ENCODE data around the gene METTL5. TPM values are rescaled to one million over a fixed set of nuclear protein-coding genes. Genes with fewer than 3 reads are reported as not detected.

The METTL5 gene
- total RNA-seq, 1 donor from 2014 or later, result 36.8 TPM

GRCh38 chr2:169778446-169778845 is 46.3 kb downstream of the METTL5 start:
- peaks cover 3% of the 10 kb centered on the region for H3K27me3 Mint-ChIP-seq (ENCODE audit: unreplicated experiment)
- H3K4me1 Mint-ChIP-seq (ENCODE audit: unreplicated experiment), result peaks cover 14% of the 10 kb centered on the region
- H3K4me3 Mint-ChIP-seq (ENCODE audit: unreplicated experiment), result no peak overlapping the region
- no peak for TF ChIP-seq CTCF (IDR thresholded peaks at IDR 0.05; ENCODE audit: unreplicated experiment)
- H3K36me3 Mint-ChIP-seq (ENCODE audit: low read depth, unreplicated experiment), result no peaks in the 10 kb centered on the region
- DNase-seq (ENCODE audit: low spot score), result no peak
- H3K9me3 Mint-ChIP-seq (ENCODE audit: unreplicated experiment), result no peaks in the 10 kb centered on the region
- no peak overlapping the region for H3K27ac Mint-ChIP-seq (ENCODE audit: unreplicated experiment)

- Mint-ChIP-seq H3K4me1 (ENCODE audit: unreplicated experiment) (peaks cover 14% of the 10 kb centered on the region), H3K27me3 (ENCODE audit: unreplicated experiment) (peaks cover 3% of the 10 kb centered on the region), H3K27ac (ENCODE audit: unreplicated experiment) (no peak overlapping the region), H3K4me3 (ENCODE audit: unreplicated experiment) (no peak overlapping the region), H3K36me3 (ENCODE audit: low read depth, unreplicated experiment) (no peaks in the 10 kb centered on the region), H3K9me3 (ENCODE audit: unreplicated experiment) (no peaks in the 10 kb centered on the region)
- TF ChIP-seq CTCF (IDR thresholded peaks at IDR 0.05; ENCODE audit: unreplicated experiment), result no peak
- no peak for DNase-seq (ENCODE audit: low spot score)
These were observed 48.4 kb downstream of the METTL5 start for GRCh38 chr2:169776252-169776761.

GRCh38 chr2:169775765-169776164 is 48.9 kb downstream of the METTL5 start:
- Mint-ChIP-seq H3K27me3 (ENCODE audit: unreplicated experiment) (peaks cover 3% of the 10 kb centered on the region), H3K4me1 (ENCODE audit: unreplicated experiment) (peaks cover 14% of the 10 kb centered on the region), H3K27ac (ENCODE audit: unreplicated experiment) (no peak overlapping the region), H3K4me3 (ENCODE audit: unreplicated experiment) (no peak overlapping the region), H3K9me3 (ENCODE audit: unreplicated experiment) (no peaks in the 10 kb centered on the region), H3K36me3 (ENCODE audit: low read depth, unreplicated experiment) (no peaks in the 10 kb centered on the region)
- TF ChIP-seq CTCF (IDR thresholded peaks at IDR 0.05; ENCODE audit: unreplicated experiment), result no peak
- DNase-seq (ENCODE audit: low spot score), result no peak

GRCh38 chr2:169775354-169775753 is 49.4 kb downstream of the METTL5 start:
- Mint-ChIP-seq H3K4me3 (ENCODE audit: unreplicated experiment) (no peak overlapping the region), H3K9me3 (ENCODE audit: unreplicated experiment) (no peaks in the 10 kb centered on the region), H3K4me1 (ENCODE audit: unreplicated experiment) (peaks cover 14% of the 10 kb centered on the region), H3K27ac (ENCODE audit: unreplicated experiment) (no peak overlapping the region), H3K27me3 (ENCODE audit: unreplicated experiment) (peaks cover 3% of the 10 kb centered on the region), H3K36me3 (ENCODE audit: low read depth, unreplicated experiment) (no peaks in the 10 kb centered on the region)
- no peak for DNase-seq (ENCODE audit: low spot score)
- TF ChIP-seq CTCF (IDR thresholded peaks at IDR 0.05; ENCODE audit: unreplicated experiment), result no peak

GRCh38 chr2:169772651-169773050 is 52.1 kb downstream of the METTL5 start:
- TF ChIP-seq CTCF (IDR thresholded peaks at IDR 0.05; ENCODE audit: unreplicated experiment), result no peak
- H3K27ac Mint-ChIP-seq (ENCODE audit: unreplicated experiment), result no peak overlapping the region
- no peak overlapping the region for H3K4me3 Mint-ChIP-seq (ENCODE audit: unreplicated experiment)
- H3K4me1 Mint-ChIP-seq (ENCODE audit: unreplicated experiment), result peaks cover 5% of the 10 kb centered on the region
- no peak for DNase-seq (ENCODE audit: low spot score)
- H3K27me3 Mint-ChIP-seq (ENCODE audit: unreplicated experiment), result no peaks in the 10 kb centered on the region
- H3K9me3 Mint-ChIP-seq (ENCODE audit: unreplicated experiment), result no peaks in the 10 kb centered on the region
- no peaks in the 10 kb centered on the region for H3K36me3 Mint-ChIP-seq (ENCODE audit: low read depth, unreplicated experiment)

Data from endothelial cell (in vitro differentiated cells).